Sigmoid colon (tissue), 7 donors: ENCODE measurements around the gene FOSL1. TPM values are rescaled to one million over a fixed set of nuclear protein-coding genes. Genes with fewer than 3 reads are reported as not detected.
A peak's percentile ranks its signal among the peaks of the same experiment; 100 is the strongest.
"Not testable (repeated sequence)": the region's sequence is repeated elsewhere in the genome, so short reads cannot be mapped to it uniquely, and the experiment has no call there.

ENCODE experiments used
- DNase-seq: peaks from one replicate; pipeline ENCODE4 v3.0.0-alpha.2; 2019
- H3K27ac ChIP-seq, 4 donors: fragments of 200-600 bp; sonication (generic); one replicate each; pipeline ENCODE4 v1.5.1; 2016 to 2019; ENCODE audit warnings: mild to moderate bottlenecking in 1 of 4
- H3K27me3 ChIP-seq, 3 donors: fragments of 200-600 bp; sonication (generic); one replicate each; pipeline ENCODE4 v1.5.1; 2019; ENCODE audit warnings: mild to moderate bottlenecking in 1 of 3
- H3K36me3 ChIP-seq, 4 donors: fragments of 200-600 bp; sonication (generic); one replicate each; pipeline ENCODE4 v1.5.1; 2016 to 2019
- H3K4me1 ChIP-seq, 4 donors: fragments of 200-600 bp; sonication (generic); one replicate each; pipeline ENCODE4 v1.5.1; 2017 to 2019
- H3K4me3 ChIP-seq, 4 donors: fragments of 200-600 bp; sonication (generic); one replicate each; pipeline ENCODE4 v1.5.1; 2017 to 2019; ENCODE audit warnings: mild to moderate bottlenecking in 2 of 4, moderate library complexity in 1 of 4
- H3K9me3 ChIP-seq, 4 donors: fragments of 200-600 bp in 3 of 4; sonication (generic) in 3 of 4; one replicate each; pipeline versions ENCODE4 v1.5.1 to v1.6.1; 2013 to 2019
- EP300 ChIP-seq, 4 donors: sonication (generic); formaldehyde crosslinking; IDR thresholded peaks; one replicate each; pipeline ENCODE4 v1.6.1; 2017; ENCODE audit warnings: antibody characterized with exemption in 4 of 4
- POLR2A ChIP-seq, 2 donors: fragments of 450-650 bp; IDR thresholded peaks; one replicate each; pipeline ENCODE4 v1.6.1; 2016; ENCODE audit warnings: antibody characterized with exemption in 2 of 2, mild to moderate bottlenecking in 2 of 2, moderate library complexity in 2 of 2
- POLR2AphosphoS5 ChIP-seq, 4 donors: sonication (generic); formaldehyde crosslinking; IDR thresholded peaks; one replicate each; pipeline ENCODE4 v1.6.1; 2017; ENCODE audit warnings: antibody characterized with exemption in 4 of 4
- WGBS, 2 donors: extraction: QIAGEN DNeasy Blood & Tissue Kit; methylation state at CpG; one replicate each; pipeline ENCODE4 v1.1.7; 2013; 5-methylcytosine and 5-hydroxymethylcytosine counted together
- intact Hi-C: fragments of 100-400 bp; cut with DNase I; formaldehyde crosslinking; loops from one replicate; pipeline ENCODE4 v1.15.1; 2023
- polyA plus RNA-seq, 3 donors: library from polyadenylated mRNA; stranded (reverse); fragments of 200-250 nt; gene quantifications; one replicate each; pipeline ENCODE4 v1.2.3, GENCODE V29; 2013
- total RNA-seq, 4 donors: library from RNA; depleted of rRNA; stranded (reverse); fragments of >200 nt; gene quantifications; one replicate each; pipeline ENCODE4 v1.1.0, GENCODE V29; 2016
- TF ChIP-seq, protein P1 (sequence below), 4 experiments: fragments of 450-650 bp in 3 of 4; fragments of 200-600 bp in 1 of 4; IDR thresholded peaks; one replicate each; pipeline ENCODE4 v1.5.1; 2016 to 2019; ENCODE audit warnings: antibody characterized with exemption in 4 of 4, mild to moderate bottlenecking in 3 of 4, moderate library complexity in 2 of 4
- donor health status: healthy with polysubstance abuse.
- donor health status: Bipolar disorder and iron deficiency.
- donor health status: healthy.

Gene FOSL1
- total and polyA plus RNA-seq, 7 donors: 0.36 to 12.4 (median 2.9) TPM; not detected in 1

DNA sequence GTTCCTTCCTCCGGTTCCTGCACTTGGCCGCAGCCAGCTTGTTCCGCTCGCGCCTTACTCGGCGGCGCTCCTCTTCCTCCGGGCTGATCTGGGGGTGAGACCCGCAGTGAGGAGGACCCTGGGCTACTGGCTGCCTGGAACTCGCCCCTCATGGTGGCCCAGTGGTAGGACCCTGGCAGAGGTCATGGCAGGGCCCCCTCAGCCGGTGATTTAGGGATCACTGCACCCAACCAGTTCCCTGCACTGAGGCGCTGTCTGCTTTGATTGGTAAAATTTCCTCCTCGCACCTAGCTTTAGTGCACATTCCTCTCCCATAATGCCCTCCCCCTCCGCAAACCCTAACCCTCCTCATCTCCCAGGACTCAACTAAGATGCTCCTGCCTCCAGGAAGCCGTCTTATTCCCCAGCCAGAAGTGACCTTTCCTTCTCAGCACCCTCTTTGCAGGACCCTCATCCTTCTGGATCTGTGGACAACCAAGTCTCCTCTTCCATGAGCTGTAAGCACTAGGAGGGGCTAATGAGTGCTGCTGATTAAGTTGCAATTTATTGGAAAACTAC, 6.1 kb downstream of the FOSL1 start:
- H3K27me3 ChIP-seq: peaks cover 0 to 3% (median 2%) of the 10 kb centered on the region in 3 donors
- H3K4me1 ChIP-seq: peaks cover 0 to 53% (median 43%) of the 10 kb centered on the region in 4 donors
- peak overlapping the region in 2 of 4 donors; percentile 16 to 18 for H3K4me3 ChIP-seq
- no peaks in the 10 kb centered on the region for H3K9me3 ChIP-seq
- intact Hi-C loops: no loop called here
- TF ChIP-seq EP300 (IDR thresholded peaks at IDR 0.05): no peak
- TF ChIP-seq, protein P1, sequence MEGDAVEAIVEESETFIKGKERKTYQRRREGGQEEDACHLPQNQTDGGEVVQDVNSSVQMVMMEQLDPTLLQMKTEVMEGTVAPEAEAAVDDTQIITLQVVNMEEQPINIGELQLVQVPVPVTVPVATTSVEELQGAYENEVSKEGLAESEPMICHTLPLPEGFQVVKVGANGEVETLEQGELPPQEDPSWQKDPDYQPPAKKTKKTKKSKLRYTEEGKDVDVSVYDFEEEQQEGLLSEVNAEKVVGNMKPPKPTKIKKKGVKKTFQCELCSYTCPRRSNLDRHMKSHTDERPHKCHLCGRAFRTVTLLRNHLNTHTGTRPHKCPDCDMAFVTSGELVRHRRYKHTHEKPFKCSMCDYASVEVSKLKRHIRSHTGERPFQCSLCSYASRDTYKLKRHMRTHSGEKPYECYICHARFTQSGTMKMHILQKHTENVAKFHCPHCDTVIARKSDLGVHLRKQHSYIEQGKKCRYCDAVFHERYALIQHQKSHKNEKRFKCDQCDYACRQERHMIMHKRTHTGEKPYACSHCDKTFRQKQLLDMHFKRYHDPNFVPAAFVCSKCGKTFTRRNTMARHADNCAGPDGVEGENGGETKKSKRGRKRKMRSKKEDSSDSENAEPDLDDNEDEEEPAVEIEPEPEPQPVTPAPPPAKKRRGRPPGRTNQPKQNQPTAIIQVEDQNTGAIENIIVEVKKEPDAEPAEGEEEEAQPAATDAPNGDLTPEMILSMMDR (IDR thresholded peaks at IDR 0.05): no peak
- TF ChIP-seq POLR2AphosphoS5 (IDR thresholded peaks at IDR 0.05): peak in 2 of 4 donors; percentile 19 to 26
- peak overlapping the region; percentile 95 to 98 (median 97) for H3K27ac ChIP-seq
- WGBS, 2 donors: 48 to 84% methylated on average over 16 of the region's 16 CpGs
- DNase-seq: no peak
- no peaks in the 10 kb centered on the region for H3K36me3 ChIP-seq

DNA sequence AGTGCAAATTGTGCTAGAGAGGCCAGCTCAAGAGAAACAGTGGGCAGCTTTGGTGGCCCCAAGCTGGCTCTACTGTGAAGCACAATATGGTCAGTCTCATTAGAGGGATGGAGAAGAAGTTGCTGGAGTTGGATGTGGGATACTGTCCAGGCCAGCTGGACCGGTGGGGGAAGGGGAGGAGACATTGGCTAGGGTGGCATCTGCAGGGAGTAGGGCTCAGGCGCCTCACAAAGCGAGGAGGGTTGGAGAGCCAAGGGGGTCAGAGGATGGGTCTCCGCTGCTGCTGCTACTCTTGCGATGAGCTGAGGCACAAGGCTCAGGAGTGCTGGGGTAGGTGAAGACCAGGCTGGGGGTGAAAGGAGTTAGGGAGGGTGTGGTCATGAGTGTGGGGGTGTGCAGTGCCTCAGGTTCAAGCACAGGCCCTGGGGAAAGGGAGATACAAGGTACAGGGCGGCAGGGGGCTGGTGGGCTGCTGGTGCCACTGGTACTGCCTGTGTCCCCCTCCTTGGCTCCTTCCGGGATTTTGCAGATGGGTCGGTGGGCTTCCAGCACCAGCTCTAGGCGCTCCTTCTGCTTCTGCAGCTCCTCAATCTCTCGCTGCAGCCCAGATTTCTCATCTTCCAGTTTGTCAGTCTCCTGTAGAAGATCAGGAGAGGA, 7.4 kb downstream of the FOSL1 start:
- Histone ChIP-seq H3K4me1 (peaks cover 0 to 57% (median 47%) of the 10 kb centered on the region in 4 donors), H3K27ac (peak overlapping the region; percentile 95 to 98 (median 97)), H3K9me3 (no peaks in the 10 kb centered on the region), H3K4me3 (peak overlapping the region in 1 of 4 donors; percentile 18), H3K36me3 (no peaks in the 10 kb centered on the region), H3K27me3 (no peaks in the 10 kb centered on the region)
- TF ChIP-seq POLR2AphosphoS5 (IDR thresholded peaks at IDR 0.05): no peak
- TF ChIP-seq EP300 (IDR thresholded peaks at IDR 0.05): no peak
- TF ChIP-seq, protein P1 (IDR thresholded peaks at IDR 0.05): no peak
- no peak for TF ChIP-seq POLR2A (IDR thresholded peaks at IDR 0.05)
- no peak for DNase-seq
- WGBS, 2 donors: 85 to 88% methylated on average over 10 of the region's 10 CpGs
- intact Hi-C loops: no loop called here

DNA sequence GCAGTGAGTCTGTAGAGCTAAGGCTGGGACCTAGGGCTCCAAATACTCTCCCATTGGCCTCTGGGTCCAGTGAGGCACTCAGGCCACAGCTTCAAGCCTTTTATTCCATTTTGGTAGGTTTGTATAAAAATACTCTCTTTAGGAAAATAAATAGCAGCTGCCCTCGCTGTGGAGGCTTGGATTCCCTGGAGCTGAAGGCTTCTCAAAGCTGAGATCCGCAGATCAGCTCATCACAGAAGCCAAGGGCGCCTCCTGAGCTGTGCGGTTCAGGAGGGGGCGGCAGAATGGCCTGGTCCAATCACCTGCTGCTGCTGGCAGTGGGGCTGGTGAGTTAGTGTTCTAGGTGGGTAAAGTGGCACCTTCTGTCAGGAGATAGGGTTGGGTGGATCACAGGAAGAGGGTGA, 8.0 kb downstream of the FOSL1 start:
- H3K9me3 ChIP-seq, intact Hi-C loops, DNase-seq, H3K27me3 ChIP-seq, H3K36me3 ChIP-seq: not testable (repeated sequence)
- Histone ChIP-seq H3K27ac (peak overlapping the region; percentile 95 to 98 (median 97)), H3K4me1 (peaks cover 0 to 63% (median 54%) of the 10 kb centered on the region in 4 donors), H3K4me3 (peak overlapping the region in 2 of 4 donors; percentile 65 to 68)
- 71 to 81% methylated on average over 5 of the region's 5 CpGs for WGBS, 2 donors

- Histone ChIP-seq H3K36me3 (peaks cover 0 to 6% (median 0%) of the 10 kb centered on the region in 4 donors), H3K27me3 (no peaks in the 10 kb centered on the region), H3K4me1 (peaks cover 0 to 70% (median 59%) of the 10 kb centered on the region in 4 donors), H3K4me3 (peak overlapping the region; percentile 60 to 77 (median 66)), H3K27ac (peak overlapping the region; percentile 95 to 98 (median 97)), H3K9me3 (no peaks in the 10 kb centered on the region)
- 5 to 12% methylated on average over 57 of the region's 57 CpGs for WGBS, 2 donors
- DNase-seq: peak; percentile 81
- TF ChIP-seq, protein P1 (IDR thresholded peaks at IDR 0.05): no peak
- TF ChIP-seq POLR2A (IDR thresholded peaks at IDR 0.05) (no peak), POLR2AphosphoS5 (IDR thresholded peaks at IDR 0.05) (peak in 3 of 4 donors; percentile 17 to 40 (median 23)), EP300 (IDR thresholded peaks at IDR 0.05) (no peak)
- intact Hi-C loops: no loop called here
These were observed 8.7 kb downstream of the FOSL1 start for GRCh38 chr11:65891219-65892136.
